GM13977 (cell line): ENCODE measurements around the gene TMEM92.

Experiments used
- DNase-seq: peaks from one replicate; pipeline ENCODE4 v3.0.0; 2012; ENCODE audit warnings: low spot score
- CTCF ChIP-seq: IDR thresholded peaks from 2 replicates; pipeline ENCODE4 v1.5.1; 2012; ENCODE audit warnings: mild to moderate bottlenecking, control low read depth; ENCODE audit not compliant: insufficient read depth; ENCODE audit errors: extremely low read depth, missing control alignments
- in situ Hi-C: fragments of 300-500 bp; cut with MboI; formaldehyde crosslinking; loops from one replicate; pipeline ENCODE4 v1.12.0; 2022; ENCODE audit warnings: low sequenced_read_pairs, low pct_unique_long_range_greater_than_20kb, mixed read lengths, inconsistent platforms; ENCODE audit not compliant: unreplicated experiment

The TMEM92 gene

GRCh38 chr17:50274897-50275221 is 593 bp downstream of the TMEM92 start:
- in situ Hi-C loops: no loop called here
- no peak for DNase-seq
- TF ChIP-seq CTCF: no peak

GRCh38 chr17:50275279-50275678 is 1.0 kb downstream of the TMEM92 start:
- no peak for TF ChIP-seq CTCF
- in situ Hi-C loops: no loop called here
- DNase-seq: no peak

- TF ChIP-seq CTCF: no peak
- DNase-seq: no peak
- in situ Hi-C loops: no loop called here
Observed at GRCh38 chr17:50276588-50277356, 2.5 kb downstream of the TMEM92 start.

- in situ Hi-C loops: no loop called here
- TF ChIP-seq CTCF: no peak
- DNase-seq: no peak
Observed at GRCh38 chr17:50277357-50277754, 3.1 kb downstream of the TMEM92 start.

- DNase-seq: no peak
- in situ Hi-C loops: no loop called here
- no peak for TF ChIP-seq CTCF
Observed at GRCh38 chr17:50278526-50279180, 4.4 kb downstream of the TMEM92 start.

GRCh38 chr17:50279181-50279526 is 4.9 kb downstream of the TMEM92 start:
- in situ Hi-C loops: no loop called here
- DNase-seq: no peak
- TF ChIP-seq CTCF: no peak
